ENCODE measurements around the gene LOX.
"Not testable (repeated sequence)": the region's sequence is repeated elsewhere in the genome, so short reads cannot be mapped to it uniquely, and the experiment has no call there.

Gene LOX

GRCh38 chr5:122095158-122095557 lies 17.1 kb upstream of the LOX start:
- no peak for DNase-seq

- not testable (repeated sequence) for DNase-seq
These were observed 16.2 kb upstream of the LOX start for GRCh38 chr5:122094251-122094650.

- DNase-seq: no peak
These were observed 15.5 kb upstream of the LOX start for GRCh38 chr5:122093415-122094180.

GRCh38 chr5:122091936-122092600 lies 14.0 kb upstream of the LOX start:
- DNase-seq: no peak

GRCh38 chr5:122089096-122090013 lies 11.3 kb upstream of the LOX start:
- no peak for DNase-seq

- DNase-seq: no peak
These were observed 7.0 kb upstream of the LOX start for GRCh38 chr5:122085041-122085440.

GRCh38 chr5:122083535-122083934 lies 5.5 kb upstream of the LOX start:
- no peak for DNase-seq

GRCh38 chr5:122081541-122081940 lies 3.5 kb upstream of the LOX start:
- DNase-seq: no peak

GRCh38 chr5:122077366-122078115 lies 518 bp downstream of the LOX start:
- DNase-seq: peak; percentile 21

GRCh38 chr5:122076669-122077365 lies 1.2 kb downstream of the LOX start:
- peak; percentile 50 for DNase-seq

- DNase-seq: no peak
These were observed 2.0 kb downstream of the LOX start for GRCh38 chr5:122076050-122076461.

GRCh38 chr5:122073864-122074263 lies 4.2 kb downstream of the LOX start:
- no peak for DNase-seq

- DNase-seq: no peak
These were observed 5.0 kb downstream of the LOX start for GRCh38 chr5:122073018-122073417.

- no peak for DNase-seq
These were observed 10.7 kb downstream of the LOX start for GRCh38 chr5:122067390-122067789.

- DNase-seq: no peak
These were observed 13.1 kb downstream of the LOX start for GRCh38 chr5:122064992-122065391.

- DNase-seq: no peak
These were observed 14.2 kb downstream of the LOX start for GRCh38 chr5:122063836-122064235.

GRCh38 chr5:122062205-122062604 lies 15.9 kb downstream of the LOX start:
- no peak for DNase-seq

GRCh38 chr5:122056913-122057312 lies 21.1 kb downstream of the LOX start:
- no peak for DNase-seq

- no peak for DNase-seq
These were observed 23.8 kb downstream of the LOX start for GRCh38 chr5:122054266-122054665.

GRCh38 chr5:122053181-122054109 lies 24.6 kb downstream of the LOX start:
- DNase-seq: no peak

GRCh38 chr5:122051569-122051968 lies 26.5 kb downstream of the LOX start:
- DNase-seq: no peak
